HT-29 (cell line): ENCODE data around the gene RPL38. TPM values are rescaled to one million over a fixed set of nuclear protein-coding genes. Genes with fewer than 3 reads are reported as not detected.

ENCODE experiments used
- DNase-seq: peaks from one replicate; pipeline ENCODE4 v3.0.0-alpha.2; 2015; ENCODE audit warnings: low spot score
- total RNA-seq: library from RNA; depleted of rRNA; stranded (reverse); fragments of >200 nt; shearing (Covaris generic); gene quantifications from 2 replicates; pipeline ENCODE4 v1.2.3, GENCODE V29; 2014

RPL38 gene
- total RNA-seq, 1 experiment from 2014 or later, result 1,500 TPM

DNA sequence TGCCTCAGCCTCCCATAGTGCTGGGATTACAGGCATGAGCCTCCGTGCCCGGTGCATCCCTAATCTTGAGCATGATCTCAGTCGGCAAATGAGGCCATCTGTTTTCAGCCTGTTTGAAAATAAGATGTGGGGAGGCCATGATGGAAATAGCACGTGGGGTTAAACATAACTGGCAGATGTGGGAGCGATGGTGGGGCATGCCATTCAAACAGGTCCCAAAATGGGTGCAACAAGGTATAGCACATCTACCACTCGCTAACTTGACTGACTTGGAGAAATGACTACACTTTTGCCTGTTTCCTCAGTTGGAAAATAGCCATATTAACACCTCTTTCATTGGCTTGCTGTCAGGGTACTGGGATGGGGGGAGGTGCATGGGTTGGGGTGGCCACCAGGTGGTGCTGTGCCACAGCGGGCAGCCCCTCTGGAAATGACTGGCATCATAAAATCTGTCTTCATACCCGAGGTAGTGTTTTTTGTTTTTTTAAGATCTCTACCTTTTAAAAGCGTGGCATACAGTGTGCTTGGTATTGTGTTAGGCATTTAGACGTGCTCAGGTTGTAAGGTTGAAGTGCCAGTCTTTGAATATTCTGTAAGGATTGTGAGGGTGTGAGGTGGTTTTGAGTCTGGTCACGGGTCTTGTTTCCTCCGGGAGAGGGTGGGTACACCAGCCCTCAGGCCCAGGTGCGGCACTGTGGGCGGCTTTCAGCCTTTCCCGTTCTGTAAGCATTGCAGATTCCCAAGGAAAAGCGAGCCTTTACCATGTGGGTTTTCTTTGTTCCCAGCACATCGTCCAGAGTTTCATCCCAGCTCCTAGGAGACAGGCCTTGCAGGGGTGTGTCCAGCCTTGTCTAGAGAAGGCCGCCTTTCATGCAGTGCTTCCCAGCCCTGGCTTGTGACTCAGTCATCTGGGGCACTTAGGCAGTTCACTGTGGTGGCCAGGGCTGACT is 7.0 kb downstream of the RPL38 start:
- peak; percentile 72 for DNase-seq

DNA sequence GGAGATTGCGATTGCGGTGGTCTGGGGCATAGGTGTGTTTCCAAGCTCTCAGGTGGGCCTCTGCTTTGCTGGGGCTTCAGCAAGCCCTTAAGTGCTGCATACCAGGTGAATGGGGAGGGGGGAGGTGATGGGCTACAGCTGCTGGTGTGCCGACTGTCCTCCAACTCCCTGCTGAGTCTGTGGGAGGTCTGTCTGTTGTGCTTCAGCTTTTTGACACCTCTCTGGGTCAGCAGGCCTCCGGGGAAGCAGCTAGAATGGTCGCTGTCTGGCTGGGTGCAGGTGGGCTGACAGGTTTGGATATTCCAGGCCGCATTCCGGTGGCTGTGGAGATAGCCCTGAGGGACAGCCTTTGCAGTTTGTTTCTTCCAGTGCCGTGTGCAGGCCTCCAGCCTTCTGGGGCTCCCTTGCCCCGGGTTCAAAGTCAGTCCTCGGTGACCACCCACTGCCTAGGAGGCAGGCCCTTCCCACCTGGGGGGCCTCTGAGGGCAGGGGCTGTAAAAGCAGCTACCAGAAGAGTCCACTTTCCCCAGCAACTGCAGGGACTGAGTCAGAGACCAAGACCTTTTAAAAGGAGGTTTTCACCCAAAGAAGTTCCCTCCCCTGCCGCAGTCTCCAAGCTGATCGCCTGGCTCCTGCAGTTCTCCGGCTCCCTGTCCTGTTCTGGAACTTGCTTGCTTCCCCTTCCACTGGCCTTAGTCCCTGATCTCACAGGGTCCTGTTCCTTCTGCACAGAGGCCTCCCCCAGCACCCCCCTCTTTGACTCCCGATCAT is 7.8 kb downstream of the RPL38 start:
- DNase-seq, result no peak

DNA sequence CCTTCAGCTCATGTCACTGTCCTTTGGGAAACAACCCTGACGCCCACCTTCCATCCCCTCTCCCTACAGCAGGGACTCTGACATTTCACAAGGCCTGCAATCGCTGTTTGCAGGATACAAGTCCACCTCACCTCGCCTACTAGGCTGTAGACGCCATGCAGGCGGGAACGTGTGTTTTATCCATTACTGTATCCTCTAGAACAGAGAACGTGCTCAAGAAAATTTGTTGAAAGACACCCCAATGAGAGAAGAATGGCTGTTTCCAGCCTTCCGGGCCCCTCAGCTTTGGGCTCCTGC is 8.4 kb downstream of the RPL38 start:
- no peak for DNase-seq

DNA sequence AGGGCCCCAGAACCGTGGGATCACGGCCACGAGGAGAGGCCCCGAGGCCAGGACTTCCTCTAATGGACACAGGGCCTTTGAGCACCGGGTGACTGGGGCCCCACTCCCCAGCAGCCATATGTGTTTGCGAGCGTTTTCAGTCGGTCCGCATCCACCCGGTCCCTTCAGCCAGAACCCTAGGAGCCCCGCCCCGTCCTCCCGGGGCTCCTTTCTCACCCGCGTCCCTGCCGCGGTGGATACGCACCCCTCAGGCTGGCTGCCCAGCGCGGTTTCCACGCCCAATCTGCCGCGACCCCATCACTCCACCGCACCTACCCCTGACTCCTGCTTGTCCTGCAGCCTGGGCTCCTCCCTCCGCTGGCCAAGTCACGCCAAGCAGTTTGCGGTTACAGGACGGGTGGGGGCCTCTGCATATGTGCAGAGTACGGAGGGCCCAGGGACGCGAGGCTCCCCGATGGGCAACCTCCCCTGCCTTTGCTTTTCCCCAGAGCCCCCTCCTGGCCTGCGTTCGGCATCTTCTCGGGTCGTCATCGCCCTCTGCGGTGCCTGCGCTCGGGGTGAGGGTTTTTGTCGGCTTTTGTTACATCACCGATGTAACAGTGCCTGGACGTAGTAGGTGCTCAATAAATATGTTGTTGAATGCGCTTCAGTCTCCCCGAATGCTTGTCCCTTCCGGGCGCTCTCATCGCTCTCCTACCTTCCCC is 8.9 kb downstream of the RPL38 start:
- no peak for DNase-seq

DNA sequence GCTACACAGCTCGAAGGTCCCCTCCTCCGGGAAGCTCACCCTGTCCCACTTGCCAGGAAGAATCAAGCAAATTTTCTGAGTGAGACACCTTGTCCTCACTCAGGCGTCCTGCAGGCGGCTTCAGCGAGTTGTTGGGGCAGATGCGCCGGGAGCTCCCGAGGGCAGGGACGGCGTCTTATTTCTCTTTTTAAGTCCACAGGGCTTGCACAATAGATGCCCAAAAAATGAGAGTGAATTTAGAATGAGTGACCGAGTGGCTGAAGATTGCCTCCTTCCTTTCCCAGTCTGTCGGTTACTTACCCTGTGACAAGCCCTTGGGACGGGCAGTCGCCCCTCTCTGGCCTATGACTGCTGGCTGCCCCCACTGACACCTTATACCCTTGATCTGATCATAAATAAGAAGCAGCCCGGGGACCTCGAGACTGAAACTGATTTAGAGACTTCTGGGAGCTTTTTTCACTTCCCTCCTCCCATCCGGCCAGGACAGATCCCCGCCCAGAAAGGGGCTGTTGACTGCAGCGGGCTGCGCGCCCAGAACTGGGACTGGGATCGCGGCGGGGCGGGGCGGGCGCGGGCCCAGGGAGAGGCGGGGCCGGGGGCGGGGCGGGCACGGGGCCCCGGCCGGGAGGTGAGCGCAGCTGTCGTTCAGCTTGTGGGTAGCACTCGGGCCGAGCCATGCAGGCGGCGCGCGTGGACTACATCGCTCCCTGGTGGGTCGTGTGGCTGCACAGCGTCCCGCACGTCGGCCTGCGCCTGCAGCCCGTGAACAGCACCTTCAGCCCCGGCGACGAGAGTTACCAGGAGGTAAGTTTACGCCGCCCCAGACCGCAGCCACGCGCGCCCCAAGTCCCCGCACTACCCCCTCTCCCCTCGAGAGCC is 9.7 kb downstream of the RPL38 start, which contains the start of gene TTYH2:
Gene TTYH2 (plus strand): TSS at position 659 of the 879 bp plus-strand sequence. CDS start 17 bp downstream, at position 676.
- DNase-seq, result peak; percentile 80

DNA sequence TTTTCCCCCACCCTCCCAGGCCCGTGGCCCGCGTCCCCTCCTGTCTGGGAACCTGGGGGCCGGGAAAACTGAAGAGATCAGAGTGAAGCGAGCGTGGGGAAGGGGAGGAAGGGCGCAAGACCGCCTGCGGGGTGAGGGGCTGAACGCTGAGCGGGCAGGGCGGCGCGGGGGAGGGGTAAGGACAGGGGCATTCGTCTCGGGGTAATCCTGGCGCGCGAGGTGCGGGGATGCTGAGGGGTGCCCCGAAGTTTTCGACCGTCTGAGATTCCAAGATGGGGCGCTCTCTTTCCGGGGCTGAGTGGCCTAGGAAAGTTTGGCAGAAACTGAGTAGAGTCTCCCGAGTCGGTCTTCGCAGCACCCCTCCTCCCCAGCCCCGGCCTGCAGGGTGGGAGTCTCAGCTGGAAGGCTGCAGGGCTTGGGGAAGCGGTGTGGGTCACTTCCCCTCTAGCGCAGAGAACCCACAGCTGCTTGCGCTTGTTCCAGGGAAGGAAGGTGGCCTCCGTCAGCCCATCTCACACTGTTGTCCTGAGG is 10.4 kb downstream of the RPL38 start:
- no peak for DNase-seq

DNA sequence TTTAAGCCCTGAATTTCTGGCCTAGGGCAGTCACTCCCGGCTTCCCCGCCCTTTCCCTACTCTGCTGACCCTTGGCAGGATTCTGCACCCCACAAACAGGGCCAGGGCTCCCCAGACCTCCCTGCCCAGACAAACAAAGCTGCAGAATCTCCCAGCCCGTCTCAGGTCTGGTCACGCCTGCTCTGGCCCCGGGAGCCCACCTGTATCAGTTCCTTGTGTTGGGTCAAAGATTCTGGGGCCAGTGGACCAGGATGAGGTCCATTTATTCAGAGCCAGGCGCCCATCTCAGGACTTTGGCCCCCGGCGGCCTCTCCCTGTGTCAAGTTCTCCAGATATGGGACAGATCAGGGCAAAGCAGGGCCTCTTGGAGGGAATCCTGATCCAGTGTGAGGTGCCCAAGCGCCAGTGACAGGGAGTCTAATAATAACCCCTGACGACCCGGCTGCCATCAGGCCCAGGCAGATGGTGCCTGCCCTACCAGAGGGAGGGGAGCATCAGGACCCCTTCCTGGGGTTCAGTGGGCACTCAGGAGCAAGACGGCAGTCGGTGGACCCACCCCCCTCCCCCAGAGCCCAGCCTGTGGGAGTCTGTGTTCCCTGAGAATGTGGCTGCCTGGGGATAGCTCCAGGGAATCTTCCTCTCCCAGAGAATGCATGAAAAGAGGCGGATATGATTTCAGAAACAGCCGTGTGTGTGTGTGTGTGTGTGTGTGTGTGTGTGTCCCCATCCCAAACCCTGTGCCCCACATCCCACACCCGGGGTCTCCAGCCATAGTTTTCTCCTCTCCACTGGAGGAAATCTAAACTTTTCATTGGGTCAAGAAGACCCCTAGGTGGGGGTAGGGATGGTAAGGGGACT is 11.2 kb downstream of the RPL38 start:
- no peak for DNase-seq

DNA sequence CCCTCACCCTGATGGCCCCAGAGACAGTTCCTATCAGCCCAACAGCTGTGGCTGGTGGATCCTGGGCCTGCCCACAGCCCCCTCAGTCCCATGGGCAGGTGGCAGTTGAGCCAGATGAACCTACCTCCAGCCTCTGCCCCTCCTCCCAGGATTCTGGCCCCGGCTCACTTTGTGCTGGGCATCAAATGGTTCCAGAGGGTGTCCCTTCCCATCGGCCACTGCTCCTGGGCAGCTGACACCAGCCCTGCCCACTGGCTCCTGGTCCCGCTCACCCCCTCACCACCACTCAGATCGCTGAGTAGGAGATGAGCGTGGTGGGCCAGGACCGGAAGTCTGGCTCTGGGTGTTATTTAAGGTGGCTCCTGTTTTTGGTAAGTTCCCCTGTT is 11.9 kb downstream of the RPL38 start:
- no peak for DNase-seq

DNA sequence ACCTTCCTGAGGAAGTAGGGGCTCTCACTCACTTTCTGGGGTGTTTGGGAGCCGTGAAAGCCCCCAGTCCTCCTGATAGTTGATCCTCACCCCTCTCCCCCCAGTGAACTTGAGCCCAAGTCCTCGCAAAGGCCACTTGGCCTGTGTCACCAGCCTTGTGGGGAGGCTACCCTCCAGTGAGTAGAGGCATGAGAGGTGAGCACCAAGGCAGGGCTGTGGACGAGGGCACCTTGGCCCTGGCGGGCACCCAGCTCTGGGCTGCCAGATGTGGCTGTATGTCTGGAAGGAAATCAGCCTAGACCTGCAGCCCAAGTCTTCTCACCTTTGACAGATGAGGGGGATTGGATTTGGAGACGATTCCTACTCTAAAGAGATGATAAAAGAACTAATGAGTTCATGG is 13.0 kb downstream of the RPL38 start:
- no peak for DNase-seq

DNA sequence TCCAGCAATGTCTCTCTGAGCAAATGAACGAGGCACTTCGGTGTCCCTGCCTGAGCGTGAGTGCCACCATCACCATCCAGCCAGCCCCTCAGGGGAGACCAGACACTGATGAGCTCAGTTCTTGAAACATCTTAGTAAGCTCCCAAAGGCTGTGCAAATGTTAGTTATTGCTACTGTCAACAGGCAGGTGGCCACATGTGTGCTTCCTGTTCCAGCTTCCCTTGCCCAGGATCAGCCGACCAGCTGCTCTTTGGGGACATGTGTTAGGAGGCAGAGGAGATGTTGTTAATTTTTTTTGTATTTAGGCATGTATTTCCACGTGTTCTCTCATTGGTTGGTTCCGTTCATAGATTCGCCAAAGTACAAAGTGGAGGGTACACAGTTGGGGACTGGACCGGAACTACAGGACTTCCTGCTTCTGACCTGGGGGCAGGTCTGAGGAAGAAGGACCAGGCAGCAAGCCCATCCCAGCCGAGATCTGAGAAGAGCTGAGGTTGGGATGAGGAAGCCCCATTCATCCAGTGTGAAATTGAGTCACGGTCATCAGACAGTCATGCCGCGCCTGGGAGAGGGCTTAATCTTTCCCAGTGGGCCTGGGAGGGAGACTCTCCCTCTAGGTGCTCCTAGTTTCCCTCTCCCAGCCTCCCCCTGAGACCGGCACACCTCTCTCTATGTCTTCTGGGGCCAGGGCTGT is 13.7 kb downstream of the RPL38 start:
- no peak for DNase-seq

DNA sequence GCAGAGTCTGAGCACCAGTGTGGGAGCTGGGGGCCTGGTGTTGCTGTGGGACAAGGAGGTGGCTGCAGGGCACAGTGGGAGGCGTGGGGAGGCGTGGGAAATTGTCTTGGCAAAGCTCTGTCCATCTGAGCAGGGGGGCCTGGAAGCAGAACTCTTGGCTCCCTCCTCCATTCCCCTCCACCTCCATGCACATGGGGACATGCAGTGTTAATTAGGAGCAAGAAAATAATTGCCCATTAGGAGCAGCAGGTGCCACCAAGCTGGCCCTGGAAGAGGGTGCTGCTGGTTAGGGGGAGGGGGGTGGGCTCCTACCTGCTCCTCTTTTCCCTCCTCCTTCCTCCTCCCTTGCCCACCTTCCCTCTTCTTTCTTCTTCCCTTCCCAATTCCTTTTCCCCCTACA is 14.4 kb downstream of the RPL38 start:
- no peak for DNase-seq

DNA sequence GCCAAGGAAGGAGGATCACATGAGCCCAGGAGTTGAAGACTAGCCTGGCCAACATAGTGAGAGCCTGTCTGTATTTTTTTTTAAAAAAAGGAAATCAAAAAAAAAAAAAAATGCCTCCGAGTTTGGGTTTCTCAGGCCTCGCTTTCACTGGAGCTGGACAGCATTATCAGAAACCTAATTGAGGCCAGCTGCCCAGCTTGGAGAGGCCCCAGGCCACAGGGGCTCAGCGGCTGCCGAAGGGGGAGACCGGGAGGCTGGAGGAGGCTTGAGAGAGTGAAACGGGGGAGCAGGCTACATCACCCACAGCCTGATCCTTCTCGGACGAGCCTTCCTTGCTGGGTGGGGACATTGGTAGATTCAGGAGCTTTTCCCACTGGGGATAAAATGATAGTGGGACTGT is 15.0 kb downstream of the RPL38 start:
- no peak for DNase-seq

DNA sequence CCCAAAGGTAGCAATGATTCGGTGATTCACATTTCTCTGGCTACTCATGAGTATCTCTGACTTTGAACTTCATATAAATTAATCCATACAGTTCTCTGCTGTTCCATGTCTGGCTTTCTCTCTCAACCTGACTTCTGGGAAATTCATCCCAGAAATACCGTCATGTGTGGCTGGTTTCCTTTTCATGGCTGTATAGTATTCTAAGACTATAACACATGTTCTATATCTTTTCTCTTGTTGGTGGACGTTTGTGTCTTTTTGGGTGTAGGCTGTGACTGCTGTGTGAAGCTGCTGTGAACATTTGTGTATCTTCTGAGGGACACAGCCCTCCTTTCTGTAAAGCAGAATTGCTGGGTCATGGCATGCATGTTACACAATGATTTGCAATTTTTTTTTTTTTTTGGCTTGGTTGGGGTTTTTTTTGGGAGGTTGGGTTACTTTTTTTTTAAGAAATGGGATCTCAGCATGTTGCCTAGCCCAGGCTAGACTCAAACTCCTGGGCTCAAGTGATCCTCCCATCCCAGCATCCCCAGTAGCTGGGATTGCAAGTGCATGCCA is 16.2 kb downstream of the RPL38 start:
- DNase-seq, result no peak

DNA sequence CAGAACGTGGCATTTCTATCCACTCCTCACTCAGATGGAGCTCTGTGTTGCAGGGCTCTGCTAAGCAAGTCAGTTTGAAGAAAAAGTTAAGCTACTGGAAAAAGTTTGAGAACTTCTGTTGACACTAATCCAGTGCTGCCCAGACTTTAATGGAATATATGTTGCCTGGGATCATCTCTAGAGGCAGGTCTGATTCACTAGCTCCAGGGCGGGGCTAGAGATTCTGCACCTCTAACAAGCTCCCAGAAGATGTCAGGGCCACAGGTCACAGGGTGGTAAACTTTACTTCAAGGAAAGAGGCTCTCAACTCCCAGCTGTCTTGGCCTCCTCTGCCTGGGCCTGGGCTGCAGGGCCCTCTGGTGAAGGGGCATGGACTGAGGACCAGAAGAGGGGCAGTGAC is 16.7 kb downstream of the RPL38 start:
- DNase-seq, result no peak

DNA sequence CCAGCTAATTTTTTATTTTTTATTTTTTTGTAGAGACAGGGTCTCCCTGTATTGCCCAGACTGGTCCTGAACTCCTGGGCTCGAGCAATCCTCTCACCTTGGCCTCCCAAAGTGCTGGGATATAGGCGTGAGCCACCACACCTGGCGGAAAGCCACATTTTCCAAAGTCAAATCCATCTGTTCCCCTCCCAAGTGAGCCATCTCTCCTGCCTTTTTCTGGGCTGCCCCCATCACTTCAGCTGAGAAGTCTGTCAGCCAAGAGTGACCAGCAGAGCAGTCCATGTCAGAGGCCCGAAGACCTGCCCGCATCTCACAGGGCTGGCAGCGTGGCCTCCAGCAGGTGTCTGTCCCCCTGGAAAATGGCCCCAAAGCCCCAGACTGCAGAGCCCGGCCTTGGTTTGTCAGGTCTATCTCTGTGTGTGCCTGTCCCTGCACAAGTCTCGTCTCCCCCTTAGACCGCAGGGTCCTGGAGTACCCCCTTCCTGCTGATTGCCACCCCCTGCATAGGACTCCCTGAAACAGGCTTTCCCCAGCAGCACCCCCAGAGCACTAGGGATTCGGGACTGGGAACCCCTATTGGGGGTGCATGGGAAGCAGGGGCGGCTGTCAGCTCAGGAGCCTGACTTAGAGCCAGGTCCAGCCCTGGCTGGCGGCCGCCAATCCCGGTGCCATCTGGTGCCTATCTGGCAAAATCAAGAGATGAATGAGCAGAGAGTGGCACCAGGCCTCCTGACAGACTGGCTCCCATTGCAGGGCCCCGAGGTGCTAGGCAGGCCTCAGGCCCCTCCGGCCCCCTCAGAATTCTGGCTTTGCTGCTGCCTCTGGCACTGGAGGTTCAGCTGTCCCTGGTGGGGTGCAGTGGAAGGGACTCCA is 17.7 kb downstream of the RPL38 start:
- DNase-seq, result no peak

DNA sequence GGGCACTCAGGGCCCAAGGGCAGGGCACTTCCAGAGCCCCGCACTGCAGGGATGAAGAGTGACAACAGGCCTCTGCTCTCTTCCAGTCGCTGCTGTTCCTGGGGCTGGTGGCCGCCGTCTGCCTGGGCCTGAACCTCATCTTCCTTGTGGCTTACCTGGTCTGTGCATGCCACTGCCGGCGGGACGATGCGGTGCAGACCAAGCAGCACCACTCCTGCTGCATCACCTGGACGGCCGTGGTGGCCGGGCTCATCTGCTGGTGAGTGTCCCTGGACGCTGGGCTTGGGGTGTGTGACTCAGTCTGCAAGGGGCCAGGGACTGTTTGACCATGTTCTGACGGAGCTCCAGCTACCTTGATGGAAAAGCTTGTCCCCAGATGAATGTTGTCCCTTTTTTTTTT is 18.9 kb downstream of the RPL38 start:
- DNase-seq, result no peak

DNA sequence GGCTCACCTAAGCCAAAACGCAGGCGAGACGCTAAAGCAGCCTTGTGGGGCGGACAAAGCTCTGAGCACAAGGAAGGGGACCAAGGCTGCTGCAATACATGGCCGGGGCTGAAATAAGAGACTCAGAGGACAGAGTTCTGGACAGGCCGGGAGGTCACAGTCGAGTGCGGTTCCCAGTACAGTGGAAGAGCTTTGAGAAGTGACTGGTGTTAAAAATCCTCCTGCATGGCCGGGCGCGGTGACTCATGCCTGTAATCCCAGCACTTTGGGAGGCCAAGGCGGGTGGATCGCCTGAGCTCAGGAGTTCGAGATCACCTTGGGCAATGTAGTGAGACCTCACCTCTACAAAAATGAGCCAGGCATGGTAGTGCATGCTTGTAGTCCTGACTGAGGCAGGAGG is 20.4 kb downstream of the RPL38 start:
- DNase-seq, result no peak
